Measurements from ENCODE around the gene ITPA.

GRCh38 chr20:3238616-3239025, 29.3 kb downstream of the ITPA start:
- TF ChIP-seq POLR2A (IDR thresholded peaks at IDR 0.05) (no peak), CTCF (IDR thresholded peaks at IDR 0.05) (no peak), POLR2AphosphoS5 (IDR thresholded peaks at IDR 0.05) (no peak)
